GM18951 (cell line): ENCODE data around the gene SLCO1A2.

Experiments
- POLR2A ChIP-seq: IDR thresholded peaks from 4 replicates; pipeline ENCODE4 v1.6.1; 2011; ENCODE audit warnings: mild to moderate bottlenecking; ENCODE audit not compliant: insufficient read length, insufficient read depth; ENCODE audit errors: extremely low read depth
- in situ Hi-C: fragments of 300-500 bp; cut with MboI; formaldehyde crosslinking; loops from one replicate; pipeline ENCODE4 v1.12.0; 2022; ENCODE audit warnings: low sequenced_read_pairs, mixed read lengths, inconsistent platforms; ENCODE audit not compliant: unreplicated experiment

The SLCO1A2 gene

GRCh38 chr12:21343636-21344035, 8.9 kb upstream of the SLCO1A2 start:
- in situ Hi-C loops: no loop called here
- no peak for TF ChIP-seq POLR2A

GRCh38 chr12:21341769-21342168, 7.1 kb upstream of the SLCO1A2 start:
- no peak for TF ChIP-seq POLR2A
- in situ Hi-C loops: no loop called here

- TF ChIP-seq POLR2A: no peak
- in situ Hi-C loops: no loop called here
Measured at GRCh38 chr12:21340403-21340802, 5.7 kb upstream of the SLCO1A2 start.

GRCh38 chr12:21339921-21340320, 5.2 kb upstream of the SLCO1A2 start:
- in situ Hi-C loops: no loop called here

GRCh38 chr12:21337959-21338744, 3.4 kb upstream of the SLCO1A2 start:
- TF ChIP-seq POLR2A: no peak
- in situ Hi-C loops: no loop called here

More at GRCh38 chr12:21339921-21340320, 5.2 kb upstream of the SLCO1A2 start:
- TF ChIP-seq POLR2A: no peak

GRCh38 chr12:21337453-21337852, 2.7 kb upstream of the SLCO1A2 start:
- no peak for TF ChIP-seq POLR2A
- in situ Hi-C loops: no loop called here

- in situ Hi-C loops: no loop called here
- TF ChIP-seq POLR2A: no peak
Measured at GRCh38 chr12:21336656-21337055, 1.9 kb upstream of the SLCO1A2 start.

- in situ Hi-C loops: no loop called here
- TF ChIP-seq POLR2A: no peak
Measured at GRCh38 chr12:21330682-21331253, 3.9 kb downstream of the SLCO1A2 start.

GRCh38 chr12:21328578-21328977, 6.1 kb downstream of the SLCO1A2 start:
- no peak for TF ChIP-seq POLR2A
- in situ Hi-C loops: no loop called here

GRCh38 chr12:21324551-21324950, 10.2 kb downstream of the SLCO1A2 start:
- TF ChIP-seq POLR2A: no peak
- in situ Hi-C loops: no loop called here

- in situ Hi-C loops: no loop called here
Measured at GRCh38 chr12:21323736-21324135, 11.0 kb downstream of the SLCO1A2 start.

GRCh38 chr12:21308785-21309184, 25.9 kb downstream of the SLCO1A2 start:
- in situ Hi-C loops: no loop called here
- TF ChIP-seq POLR2A: no peak

More at GRCh38 chr12:21323736-21324135, 11.0 kb downstream of the SLCO1A2 start:
- TF ChIP-seq POLR2A: no peak

- no peak for TF ChIP-seq POLR2A
- in situ Hi-C loops: no loop called here
Measured at GRCh38 chr12:21305661-21306060, 29.1 kb downstream of the SLCO1A2 start.

GRCh38 chr12:21300632-21301031, 34.1 kb downstream of the SLCO1A2 start:
- in situ Hi-C loops: no loop called here
- TF ChIP-seq POLR2A: no peak
